Testis (tissue), 2 donors: ENCODE measurements around the gene AGBL1.

ENCODE experiments used
- CTCF ChIP-seq, 3 experiments: fragments of 450-650 bp in 2 of 3; fragments of 200-600 bp in 1 of 3; sonication (generic) in 1 of 3; IDR thresholded peaks; one replicate each; pipeline ENCODE4 v1.5.1; 2016 to 2019; ENCODE audit warnings: antibody characterized with exemption in 3 of 3, mild to moderate bottlenecking in 2 of 3, moderate library complexity in 1 of 3
- POLR2A ChIP-seq: fragments of 450-650 bp; IDR thresholded peaks from one replicate; pipeline ENCODE4 v1.6.1; 2017; ENCODE audit warnings: antibody characterized with exemption, mild to moderate bottlenecking, moderate library complexity

GRCh38 chr15:86810329-86810728 is 730.7 kb downstream of the AGBL1 start:
- TF ChIP-seq CTCF (IDR thresholded peaks at IDR 0.05) (no peak), POLR2A (no peak)
